Suprapubic skin (tissue), 4 donors: ENCODE results near the gene MAP3K6.

Experiments
- CTCF ChIP-seq, 2 donors: fragments of 200-600 bp in 1 of 2; fragments of 450-650 bp in 1 of 2; sonication (generic) in 1 of 2; IDR thresholded peaks; one replicate each; pipeline ENCODE4 v1.5.1; 2016 to 2019; ENCODE audit warnings: antibody characterized with exemption in 2 of 2, mild to moderate bottlenecking in 1 of 2, moderate library complexity in 1 of 2
- EP300 ChIP-seq: sonication (generic); formaldehyde crosslinking; IDR thresholded peaks from one replicate; pipeline ENCODE4 v1.6.1; 2017; ENCODE audit warnings: antibody characterized with exemption
- POLR2A ChIP-seq, 2 donors: fragments of 450-650 bp; IDR thresholded peaks; one replicate each; pipeline ENCODE4 v1.6.1; 2017; ENCODE audit warnings: antibody characterized with exemption in 2 of 2, mild to moderate bottlenecking in 2 of 2, moderate library complexity in 2 of 2
- POLR2AphosphoS5 ChIP-seq, 3 donors: sonication (generic); formaldehyde crosslinking; IDR thresholded peaks; one replicate each; pipeline ENCODE4 v1.6.1; 2017; ENCODE audit warnings: antibody characterized with exemption in 3 of 3

DNA sequence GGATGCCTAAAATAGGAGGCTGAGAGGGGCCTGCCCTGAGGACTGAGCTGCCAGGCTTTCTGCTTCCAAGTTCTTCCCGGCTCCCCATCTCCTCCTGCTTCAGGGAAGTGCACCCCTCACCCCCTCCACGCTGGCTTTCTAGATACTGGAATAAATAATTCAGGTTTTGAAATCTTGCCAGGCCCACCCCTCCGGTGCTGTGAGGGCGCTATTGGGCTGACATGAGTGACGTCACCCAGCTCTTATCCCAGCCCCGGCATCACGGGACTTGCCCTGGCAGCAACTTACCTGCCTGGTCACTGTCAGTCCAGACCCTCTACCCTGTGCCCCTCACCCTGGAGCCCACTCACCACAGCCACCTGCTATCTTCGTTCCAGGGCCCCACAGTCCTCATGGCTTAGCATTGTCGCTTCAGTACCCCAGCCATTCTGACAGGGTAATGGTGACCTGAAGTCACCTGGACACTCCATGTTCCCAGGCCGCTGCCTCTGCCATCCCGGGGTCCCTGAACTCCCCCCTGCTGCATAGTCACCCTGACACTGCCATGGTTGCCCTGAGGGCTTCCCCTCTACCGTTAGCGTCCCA, 24.8 kb upstream of the MAP3K6 start:
- TF ChIP-seq CTCF (IDR thresholded peaks at IDR 0.05) (no peak), EP300 (no peak), POLR2A (IDR thresholded peaks at IDR 0.05) (no peak), POLR2AphosphoS5 (IDR thresholded peaks at IDR 0.05) (no peak)
